CD4-positive, alpha-beta T cell treated with Interleukin-17A for 4 hours (primary cell): ENCODE measurements around the gene SMKR1.
"Not testable (repeated sequence)": the region's sequence is repeated elsewhere in the genome, so short reads cannot be mapped to it uniquely, and the experiment has no call there.

Experiments used
- DNase-seq: peaks from one replicate; pipeline ENCODE4 v3.0.0-alpha.2; 2020; ENCODE audit warnings: mixed read lengths

SMKR1 gene

GRCh38 chr7:129489491-129489890 is 12.8 kb upstream of the SMKR1 start:
- DNase-seq, result no peak

- no peak for DNase-seq
These were observed 9.9 kb upstream of the SMKR1 start for GRCh38 chr7:129492391-129492790.

GRCh38 chr7:129493555-129493954 is 8.8 kb upstream of the SMKR1 start:
- no peak for DNase-seq

GRCh38 chr7:129494041-129494440 is 8.3 kb upstream of the SMKR1 start:
- DNase-seq, result no peak

GRCh38 chr7:129495987-129496386 is 6.3 kb upstream of the SMKR1 start:
- no peak for DNase-seq

DNA sequence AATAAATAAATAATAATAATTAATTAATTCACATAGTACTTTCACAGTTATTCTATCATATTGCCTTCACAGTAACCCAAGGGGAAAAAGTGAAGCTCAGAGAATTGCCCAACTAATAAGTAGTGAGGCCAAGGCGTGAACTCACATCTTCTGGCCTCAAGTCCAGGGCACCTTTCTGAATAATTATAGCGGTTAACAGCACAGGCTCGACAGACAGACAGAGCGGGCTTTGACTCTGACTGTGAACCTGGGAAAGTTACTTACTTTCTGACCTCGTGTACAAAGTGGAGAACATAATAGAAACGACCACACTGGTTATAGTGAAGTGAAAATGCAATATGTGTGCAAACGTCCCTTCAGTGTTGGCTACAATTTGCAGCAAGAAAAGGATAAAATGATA is 5.7 kb upstream of the SMKR1 start:
- DNase-seq, result no peak

GRCh38 chr7:129497156-129497555 is 5.2 kb upstream of the SMKR1 start:
- DNase-seq, result no peak

DNA sequence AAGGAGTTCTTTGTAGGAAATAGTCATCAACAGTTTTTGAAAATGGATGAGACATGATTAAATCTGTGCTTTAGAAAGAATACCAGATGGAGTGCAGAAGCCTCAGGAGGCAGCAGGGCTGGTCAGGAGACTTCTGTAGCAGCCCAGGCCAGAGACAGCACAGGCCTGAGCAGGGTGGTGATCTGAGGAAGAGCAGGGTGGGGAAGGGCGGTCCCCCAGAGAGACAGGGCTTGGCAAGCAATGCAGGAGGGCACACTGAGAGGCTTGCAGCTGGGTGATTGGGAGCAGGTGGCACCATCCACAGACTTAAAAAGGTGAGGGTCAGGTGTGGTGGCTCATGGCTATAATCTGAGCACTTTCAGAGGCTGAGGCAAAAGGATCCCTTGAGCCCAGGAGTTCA is 4.3 kb upstream of the SMKR1 start:
- DNase-seq, result no peak

DNA sequence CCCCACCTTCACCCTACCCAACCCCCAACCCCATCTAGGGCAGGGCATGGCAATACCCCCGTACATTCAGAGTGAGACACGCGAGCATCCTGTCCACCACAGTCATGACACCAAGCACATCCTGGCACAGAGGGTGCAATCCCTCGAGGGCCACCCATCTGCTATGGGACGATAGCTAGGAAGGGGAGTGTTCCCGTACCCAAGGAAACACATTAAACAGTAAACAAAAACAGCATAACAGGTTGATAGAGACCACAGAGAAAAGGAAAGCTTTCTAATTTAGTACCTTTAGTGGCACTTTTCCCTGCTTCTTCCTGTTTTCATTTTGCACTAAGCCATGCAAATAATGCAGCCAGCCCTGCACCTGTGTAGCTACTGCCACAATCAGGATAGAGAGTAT is 2.3 kb upstream of the SMKR1 start:
- no peak for DNase-seq

GRCh38 chr7:129502708-129503685 is 666 bp downstream of the SMKR1 start:
- DNase-seq, result peak; percentile 25

- DNase-seq, result no peak
These were observed 1.4 kb downstream of the SMKR1 start for GRCh38 chr7:129503725-129504124.

GRCh38 chr7:129512192-129512591 is 9.9 kb downstream of the SMKR1 start:
- DNase-seq, result no peak

- no peak for DNase-seq
These were observed 11.2 kb downstream of the SMKR1 start for GRCh38 chr7:129513546-129513945.

GRCh38 chr7:129514683-129515082 is 12.4 kb downstream of the SMKR1 start:
- DNase-seq, result no peak

GRCh38 chr7:129515381-129515780 is 13.1 kb downstream of the SMKR1 start:
- no peak for DNase-seq

DNA sequence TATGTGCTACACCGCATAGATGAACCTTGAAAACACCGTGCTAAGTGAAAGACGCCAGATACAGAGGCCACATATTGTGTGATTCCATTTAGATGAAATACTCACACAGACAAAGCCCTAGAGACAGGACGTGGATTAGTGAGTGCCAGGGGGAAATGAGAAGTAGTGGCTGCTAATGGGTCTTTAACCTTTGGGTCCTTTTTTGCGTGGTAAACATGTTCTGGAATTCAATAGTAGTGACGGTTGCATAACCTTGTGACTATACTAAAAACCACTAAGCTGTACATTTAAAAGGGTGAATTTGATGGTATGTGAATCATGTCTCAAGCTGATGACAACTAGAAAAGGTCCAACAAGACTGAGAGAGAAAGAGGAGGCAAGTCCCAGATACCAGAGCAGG is 15.6 kb downstream of the SMKR1 start:
- DNase-seq, result no peak

- no peak for DNase-seq
These were observed 17.1 kb downstream of the SMKR1 start for GRCh38 chr7:129519464-129519863.

DNA sequence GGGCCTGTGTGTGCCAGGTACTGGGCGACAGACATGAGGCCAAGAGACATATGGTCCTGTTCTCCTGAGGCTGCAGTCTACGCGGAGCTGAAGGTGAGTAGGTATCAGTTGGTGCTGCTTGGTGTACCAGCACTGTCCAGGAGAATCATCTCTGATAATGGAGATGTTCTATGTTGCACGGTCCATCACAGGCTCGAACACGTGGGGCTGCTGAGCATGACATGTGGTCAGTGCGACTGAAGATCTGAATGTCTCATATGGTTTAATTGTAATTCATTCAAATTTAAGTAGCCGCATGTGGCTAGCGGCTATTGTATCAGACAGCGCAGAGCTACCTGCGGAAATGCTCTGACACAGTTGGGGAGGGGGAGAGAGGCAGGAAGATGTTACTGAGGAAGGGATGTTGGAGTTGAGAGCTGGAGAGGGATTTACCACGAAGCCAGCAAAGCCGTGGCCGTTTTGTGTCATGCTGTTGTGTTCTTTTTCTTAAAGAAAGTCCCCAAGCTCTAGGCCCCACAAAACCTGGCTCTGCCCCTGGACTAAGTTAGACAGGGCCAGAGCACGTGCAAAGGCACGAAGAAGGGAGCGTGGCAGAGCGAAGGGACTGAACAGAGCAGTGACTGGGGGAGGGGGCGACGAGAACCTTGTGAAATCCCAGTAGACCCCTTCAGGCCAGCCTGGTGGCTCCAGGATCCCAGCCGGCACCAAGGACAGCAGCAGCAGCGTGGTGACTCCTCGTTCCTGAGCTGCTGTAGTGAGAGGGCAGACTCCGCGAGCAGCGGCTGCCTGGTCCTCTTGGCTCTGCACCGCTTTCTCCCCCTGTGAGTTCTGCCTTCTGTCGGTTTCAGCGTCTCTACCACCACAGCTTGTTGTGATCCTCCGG is 20.0 kb downstream of the SMKR1 start:
- no peak for DNase-seq

DNA sequence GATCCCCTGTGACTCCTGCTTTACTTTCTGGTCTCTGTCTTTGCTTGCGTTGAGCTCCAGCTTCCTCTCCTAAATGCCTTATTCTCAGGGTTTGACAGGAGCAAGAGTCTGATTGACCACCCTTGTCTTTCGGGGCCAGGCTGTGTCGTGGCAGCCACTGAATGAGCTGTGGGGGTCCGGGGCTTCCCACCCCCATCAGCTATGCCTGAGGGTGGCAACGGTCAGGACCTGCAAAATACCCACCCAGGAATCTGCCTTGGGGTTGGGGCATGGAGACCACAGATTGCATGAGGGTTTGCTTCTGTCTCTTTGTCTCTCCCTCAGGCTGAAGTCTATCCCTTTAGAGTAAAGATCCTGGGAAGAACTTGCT is 20.6 kb downstream of the SMKR1 start:
- DNase-seq, result no peak

DNA sequence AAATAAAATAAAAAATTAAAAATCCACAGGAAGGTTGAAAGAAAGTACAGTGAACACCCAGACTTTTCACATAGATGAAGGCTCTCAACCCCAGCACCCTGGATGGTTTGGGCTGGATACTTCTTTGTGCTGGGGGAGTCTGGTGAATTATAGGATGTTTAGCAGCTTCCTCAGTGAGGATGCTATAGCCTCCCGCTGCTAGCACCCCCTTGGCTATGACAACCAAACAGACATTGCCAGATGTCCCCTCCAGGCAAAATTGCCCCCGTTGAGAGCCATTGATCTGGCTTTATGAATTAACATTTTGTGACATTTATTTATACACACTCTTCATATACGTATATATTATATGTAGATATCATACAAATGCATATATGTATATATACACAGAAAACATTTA is 21.6 kb downstream of the SMKR1 start:
- DNase-seq, result no peak

DNA sequence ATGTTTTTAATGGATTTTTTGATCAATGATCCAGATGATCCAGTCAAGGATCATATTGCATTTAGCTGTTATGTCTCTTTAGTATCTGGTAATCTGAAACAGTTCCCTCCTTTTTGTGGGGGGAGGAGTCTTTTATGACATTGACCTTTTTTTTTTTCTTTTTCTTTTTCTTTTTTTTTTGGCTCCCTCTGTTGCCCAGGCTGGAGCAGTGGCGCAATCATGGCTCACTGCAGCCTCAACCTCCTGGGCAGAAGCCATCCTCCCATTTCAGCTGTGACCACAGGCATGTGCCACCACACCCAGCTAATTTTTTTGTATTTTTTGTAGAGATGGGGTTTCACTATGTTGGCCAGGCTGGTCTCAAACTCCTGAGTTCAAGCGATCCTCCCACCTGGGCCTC is 22.1 kb downstream of the SMKR1 start:
- not testable (repeated sequence) for DNase-seq

- no peak for DNase-seq
These were observed 23.0 kb downstream of the SMKR1 start for GRCh38 chr7:129525225-129525862.

DNA sequence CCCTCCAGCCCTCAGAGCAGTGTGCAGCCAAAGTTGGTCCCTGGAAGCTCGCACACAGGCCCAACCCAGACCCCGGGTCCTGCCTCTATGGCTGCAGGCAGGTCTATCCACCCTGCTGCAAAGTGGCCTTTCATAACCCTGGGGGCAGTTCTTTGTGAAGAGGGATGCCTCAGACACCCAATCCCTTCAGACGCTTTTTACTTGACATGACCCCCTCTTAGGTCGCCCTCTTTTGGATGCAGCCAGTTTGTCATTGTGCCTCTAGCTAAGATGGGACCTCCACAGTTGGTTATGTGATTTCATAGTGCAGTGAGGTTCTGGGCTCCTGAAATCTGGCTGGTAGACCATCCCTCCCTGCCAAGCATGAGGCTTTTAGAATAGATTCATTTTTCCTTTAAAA is 27.3 kb downstream of the SMKR1 start:
- no peak for DNase-seq
